ENCODE measurements around the gene LYRM4.
"Not testable (repeated sequence)": the region's sequence is repeated elsewhere in the genome, so short reads cannot be mapped to it uniquely, and the experiment has no call there.

Gene LYRM4

GRCh38 chr6:5121956-5122355, 138.8 kb downstream of the LYRM4 start:
- no peak for DNase-seq (ENCODE audit: low spot score)

DNA sequence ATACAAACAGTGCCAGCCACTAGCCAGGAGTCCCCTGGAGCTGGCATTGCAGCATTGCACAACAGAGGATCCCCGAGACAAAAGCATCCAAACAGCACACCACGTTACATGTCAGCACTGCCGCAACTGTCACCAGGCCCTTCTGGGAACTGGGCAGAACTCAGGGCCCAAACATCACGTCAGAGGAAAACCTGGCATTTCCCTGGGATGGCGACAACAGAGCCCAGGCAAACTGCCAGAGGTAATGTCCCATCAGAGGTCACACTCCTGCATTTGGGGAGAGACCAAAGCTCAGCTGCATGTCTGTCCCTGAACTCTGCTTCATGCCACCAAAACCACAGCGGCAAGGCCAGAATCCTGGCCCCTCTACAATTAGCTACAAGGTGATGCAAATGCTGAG, 139.3 kb downstream of the LYRM4 start:
- DNase-seq (ENCODE audit: low spot score): no peak

DNA sequence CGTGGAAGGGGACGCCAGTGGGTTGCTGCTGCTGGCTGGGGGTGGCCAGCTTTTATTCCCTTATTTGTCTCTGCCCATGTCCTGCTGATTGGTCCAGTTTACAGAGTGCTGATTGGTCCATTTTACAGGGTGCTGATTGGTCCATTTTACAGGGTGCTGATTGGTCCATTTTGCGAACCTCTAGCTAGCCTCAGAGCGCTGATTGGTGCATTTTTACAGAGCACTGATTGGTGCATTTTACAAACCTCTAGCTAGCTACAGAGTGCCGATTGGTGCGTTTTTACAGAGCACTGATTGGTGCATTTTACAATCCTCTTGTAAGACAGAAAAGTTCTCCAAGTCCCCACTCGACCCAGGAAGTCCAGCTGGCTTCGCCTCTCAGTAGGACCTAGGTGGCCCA, 140.2 kb downstream of the LYRM4 start:
- not testable (repeated sequence) for DNase-seq (ENCODE audit: low spot score)

- DNase-seq (ENCODE audit: low spot score): no peak
Observed at GRCh38 chr6:5120011-5120410, 140.7 kb downstream of the LYRM4 start.

- no peak for DNase-seq (ENCODE audit: low spot score)
Observed at GRCh38 chr6:5119090-5119951, 141.4 kb downstream of the LYRM4 start.

GRCh38 chr6:5116243-5116991, 144.3 kb downstream of the LYRM4 start:
- DNase-seq (ENCODE audit: low spot score): no peak

- DNase-seq (ENCODE audit: low spot score): no peak
Observed at GRCh38 chr6:5115168-5115567, 145.6 kb downstream of the LYRM4 start.

- DNase-seq (ENCODE audit: low spot score): no peak
Observed at GRCh38 chr6:5113096-5113495, 147.7 kb downstream of the LYRM4 start.

GRCh38 chr6:5112066-5112799, 148.5 kb downstream of the LYRM4 start:
- DNase-seq (ENCODE audit: low spot score): no peak

DNA sequence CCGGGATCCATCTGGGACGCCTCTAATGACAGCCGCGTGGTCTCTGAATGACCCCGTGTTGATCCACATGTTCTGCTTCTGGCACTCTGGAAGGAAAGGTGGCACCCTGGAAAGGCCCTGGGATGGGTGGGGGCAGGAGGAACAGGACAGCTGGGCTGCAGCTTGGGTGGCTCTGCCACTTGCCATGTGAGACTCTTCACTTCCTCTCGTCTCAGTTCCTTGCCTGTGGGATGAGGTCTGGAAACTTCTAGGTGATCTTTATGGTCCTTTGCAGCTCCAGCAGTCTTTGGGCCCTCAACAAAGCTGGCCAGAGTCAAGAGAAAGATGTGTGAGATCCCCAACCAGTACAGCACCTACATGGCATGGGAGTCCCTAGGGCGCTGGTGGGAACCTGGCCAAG, 149.1 kb downstream of the LYRM4 start:
- DNase-seq (ENCODE audit: low spot score): no peak

GRCh38 chr6:5110246-5110645, 150.5 kb downstream of the LYRM4 start:
- no peak for DNase-seq (ENCODE audit: low spot score)

- no peak for DNase-seq (ENCODE audit: low spot score)
Observed at GRCh38 chr6:5109436-5109835, 151.3 kb downstream of the LYRM4 start.

DNA sequence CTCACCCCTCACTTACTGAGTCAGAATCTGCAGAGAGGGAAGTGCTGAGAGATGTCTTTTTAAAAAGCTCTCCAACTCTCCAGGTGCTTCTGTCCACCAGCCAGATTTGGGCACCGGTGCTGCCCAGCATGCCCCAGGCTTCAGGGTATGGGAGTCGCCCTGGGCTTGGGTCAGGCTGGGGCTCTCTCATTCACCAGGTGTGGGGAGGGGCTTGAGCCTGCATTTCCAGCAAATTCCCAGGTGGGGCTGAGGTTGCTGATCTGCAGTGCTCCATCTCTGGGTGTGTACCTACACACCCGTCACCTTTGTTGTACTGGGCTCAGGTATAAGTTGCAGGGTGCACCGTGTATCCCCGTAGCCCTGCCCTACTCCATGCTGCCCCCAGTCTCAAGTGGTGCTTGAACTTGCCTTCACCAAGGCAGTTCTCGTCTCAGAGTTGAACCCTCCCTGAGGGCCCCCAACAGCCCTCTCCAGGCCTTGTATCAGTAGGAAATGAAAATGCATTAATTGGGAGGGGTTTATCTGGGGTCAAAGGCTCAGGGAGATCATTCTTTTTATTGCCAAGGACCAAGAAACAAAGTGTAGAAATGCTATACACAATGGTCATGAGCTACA, 152.1 kb downstream of the LYRM4 start:
- DNase-seq (ENCODE audit: low spot score): no peak

DNA sequence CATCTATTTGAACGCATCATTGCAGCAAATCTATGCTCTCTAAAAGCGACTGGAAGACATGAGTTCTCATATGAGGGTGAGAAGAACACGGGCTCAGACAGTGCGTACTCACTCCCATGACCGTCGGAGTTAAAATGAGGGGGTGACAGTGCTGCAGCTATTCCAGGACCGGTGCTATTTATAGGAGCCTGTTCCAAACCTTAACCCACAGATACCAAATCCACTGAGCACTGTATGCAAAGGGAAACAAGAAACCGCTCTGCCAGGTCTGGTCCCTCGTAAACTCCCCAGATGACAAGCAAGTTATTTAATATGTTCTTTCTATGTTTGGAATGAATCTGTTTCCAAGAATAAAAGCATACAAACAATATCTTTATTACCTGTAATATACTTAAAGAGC, 152.7 kb downstream of the LYRM4 start:
- DNase-seq (ENCODE audit: low spot score): no peak

- no peak for DNase-seq (ENCODE audit: low spot score)
Observed at GRCh38 chr6:5107341-5107740, 153.4 kb downstream of the LYRM4 start.

DNA sequence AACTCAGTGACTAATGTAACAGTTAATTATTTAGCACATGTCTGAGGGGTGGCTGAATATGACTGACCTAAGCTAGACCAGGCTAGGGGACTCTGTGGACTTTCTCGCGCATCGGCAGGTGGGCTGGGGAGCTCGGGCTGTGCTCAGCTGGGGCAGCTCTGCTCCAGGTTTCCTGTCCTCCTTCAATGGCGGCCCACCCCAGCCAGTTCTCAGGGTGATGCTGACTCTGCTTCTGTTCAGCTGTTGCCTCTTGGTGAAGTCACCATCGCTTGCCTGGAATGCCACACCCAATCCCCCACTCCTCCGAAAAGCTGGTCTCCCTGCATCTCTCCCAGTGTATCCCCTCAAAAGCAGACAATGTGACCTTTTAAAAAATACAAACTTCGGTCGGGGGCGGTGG, 155.6 kb downstream of the LYRM4 start:
- DNase-seq (ENCODE audit: low spot score): no peak

DNA sequence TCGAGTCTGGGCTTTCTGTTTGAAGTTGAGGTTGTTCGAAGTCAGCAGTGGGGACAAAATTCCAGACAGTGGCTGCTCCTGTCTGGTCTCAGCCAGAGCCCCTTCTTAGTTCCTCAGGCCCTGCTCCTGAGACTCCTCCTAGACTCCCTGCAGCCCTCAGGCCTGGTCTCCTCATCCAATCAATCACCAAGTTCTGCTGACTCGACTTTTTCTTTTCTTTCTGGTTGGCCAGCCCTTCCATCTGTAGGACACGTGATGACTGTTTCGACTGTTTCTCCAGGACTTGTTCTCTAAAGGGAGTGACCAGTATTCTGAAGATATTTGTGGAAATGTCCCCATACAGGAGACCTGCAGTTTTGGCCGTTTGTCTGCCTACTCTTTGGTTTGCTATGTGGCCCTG, 156.1 kb downstream of the LYRM4 start:
- DNase-seq (ENCODE audit: low spot score): no peak

DNA sequence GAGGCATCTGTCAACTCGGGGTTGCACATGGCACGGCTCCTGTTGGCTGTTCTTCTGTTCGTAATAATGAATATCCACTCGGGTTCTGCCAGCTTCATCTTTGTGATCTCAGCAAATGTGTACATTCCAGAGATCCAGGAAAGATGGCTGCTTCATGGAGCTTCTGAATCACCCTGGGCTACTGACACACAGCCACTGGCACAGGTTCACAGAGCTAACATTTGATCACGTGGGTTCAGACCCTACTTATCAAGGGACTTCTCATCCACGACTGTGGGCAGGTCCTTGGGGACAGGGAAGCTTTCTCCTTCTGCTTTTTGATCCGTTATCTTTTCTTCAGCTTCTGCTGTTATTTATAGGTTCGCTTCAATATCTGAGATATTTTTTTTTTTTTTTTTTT, 157.5 kb downstream of the LYRM4 start:
- DNase-seq (ENCODE audit: low spot score): no peak

- no peak for DNase-seq (ENCODE audit: low spot score)
Observed at GRCh38 chr6:5102267-5102970, 158.3 kb downstream of the LYRM4 start.

DNA sequence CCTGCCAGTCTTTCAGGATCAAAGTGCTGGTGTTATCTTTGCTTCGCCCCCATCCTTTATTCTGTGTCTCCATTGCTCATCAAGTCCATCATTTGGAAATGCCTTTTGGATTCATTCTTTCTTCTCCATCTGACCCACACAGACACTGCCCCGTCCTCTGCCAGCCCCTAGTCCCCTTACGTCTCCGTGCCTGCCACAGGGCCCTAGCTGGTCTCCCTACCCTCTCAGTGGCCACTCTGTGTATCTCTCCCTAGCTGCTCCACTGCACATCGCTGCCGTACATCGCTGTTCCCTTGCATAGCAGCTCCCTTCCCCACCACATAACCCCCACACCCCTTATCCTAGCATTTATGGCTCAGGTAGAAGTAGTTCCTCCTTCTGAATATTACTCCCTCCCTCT, 159.9 kb downstream of the LYRM4 start:
- no peak for DNase-seq (ENCODE audit: low spot score)

GRCh38 chr6:5099537-5099936, 161.2 kb downstream of the LYRM4 start:
- DNase-seq (ENCODE audit: low spot score): no peak

Data from COLO829 (cell line).